ENCODE results near the gene PPP2R2B.
A peak's percentile ranks its signal among the peaks of the same experiment; 100 is the strongest.

The PPP2R2B gene

DNA sequence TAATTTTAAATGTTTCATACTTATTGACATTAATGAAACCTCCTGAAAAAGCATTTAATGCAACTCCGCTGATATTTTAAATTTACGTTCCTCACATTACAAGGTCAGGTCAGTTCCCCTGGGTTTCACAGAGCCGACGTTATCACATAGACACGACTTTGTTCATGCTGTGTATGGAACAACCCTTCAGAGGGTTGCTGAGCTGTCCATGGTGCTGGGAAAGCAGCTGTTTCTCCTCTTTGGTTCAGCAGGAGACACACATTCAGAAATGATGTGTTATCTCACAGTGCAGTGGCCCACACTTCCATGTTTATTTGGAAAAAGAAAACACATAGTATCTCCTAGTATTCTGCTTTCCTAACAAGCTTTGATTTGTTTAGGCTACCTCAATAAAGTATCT, 53.5 kb downstream of the PPP2R2B start:
- Histone ChIP-seq H3K27me3 (replicated peaks) (no peaks in the 10 kb centered on the region), H3K27ac (no peak overlapping the region), H3K36me3 (replicated peaks) (no peaks in the 10 kb centered on the region), H3K4me3 (ENCODE audit: low read depth, low read length) (no peak overlapping the region)
- peak; percentile 20 for DNase-seq
- in situ Hi-C loops (cut with HindIII; ENCODE audit: low pct_ligation_motif_present, low sequenced_read_pairs): no loop called here
- TF ChIP-seq, protein P1, sequence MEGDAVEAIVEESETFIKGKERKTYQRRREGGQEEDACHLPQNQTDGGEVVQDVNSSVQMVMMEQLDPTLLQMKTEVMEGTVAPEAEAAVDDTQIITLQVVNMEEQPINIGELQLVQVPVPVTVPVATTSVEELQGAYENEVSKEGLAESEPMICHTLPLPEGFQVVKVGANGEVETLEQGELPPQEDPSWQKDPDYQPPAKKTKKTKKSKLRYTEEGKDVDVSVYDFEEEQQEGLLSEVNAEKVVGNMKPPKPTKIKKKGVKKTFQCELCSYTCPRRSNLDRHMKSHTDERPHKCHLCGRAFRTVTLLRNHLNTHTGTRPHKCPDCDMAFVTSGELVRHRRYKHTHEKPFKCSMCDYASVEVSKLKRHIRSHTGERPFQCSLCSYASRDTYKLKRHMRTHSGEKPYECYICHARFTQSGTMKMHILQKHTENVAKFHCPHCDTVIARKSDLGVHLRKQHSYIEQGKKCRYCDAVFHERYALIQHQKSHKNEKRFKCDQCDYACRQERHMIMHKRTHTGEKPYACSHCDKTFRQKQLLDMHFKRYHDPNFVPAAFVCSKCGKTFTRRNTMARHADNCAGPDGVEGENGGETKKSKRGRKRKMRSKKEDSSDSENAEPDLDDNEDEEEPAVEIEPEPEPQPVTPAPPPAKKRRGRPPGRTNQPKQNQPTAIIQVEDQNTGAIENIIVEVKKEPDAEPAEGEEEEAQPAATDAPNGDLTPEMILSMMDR (IDR thresholded peaks at IDR 0.05; ENCODE audit: low read depth, low read length, missing control alignments): no peak

DNA sequence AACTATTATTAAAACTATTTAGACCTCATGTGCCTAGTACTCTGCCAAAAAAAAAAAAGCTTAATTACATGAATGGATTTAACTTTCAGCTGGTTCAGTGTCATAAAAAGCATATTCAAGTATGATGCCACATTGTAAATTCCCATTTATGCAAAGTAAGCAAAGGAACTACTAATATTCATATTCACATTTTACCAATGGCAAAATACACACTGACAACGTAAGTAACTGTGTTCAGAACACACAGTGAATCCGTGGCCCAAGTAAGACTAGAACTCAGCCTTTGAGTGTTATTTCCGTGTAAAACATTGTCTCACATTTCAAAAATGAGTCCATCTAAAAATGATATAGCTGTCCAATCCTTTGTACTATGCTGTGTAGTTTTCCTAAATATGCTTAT, 56.8 kb downstream of the PPP2R2B start:
- DNase-seq: no peak
- Histone ChIP-seq H3K36me3 (replicated peaks) (no peaks in the 10 kb centered on the region), H3K27me3 (replicated peaks) (no peaks in the 10 kb centered on the region), H3K4me3 (ENCODE audit: low read depth, low read length) (no peak overlapping the region), H3K27ac (no peak overlapping the region)
- in situ Hi-C loops (cut with HindIII; ENCODE audit: low pct_ligation_motif_present, low sequenced_read_pairs): no loop called here
- TF ChIP-seq, protein P1 (IDR thresholded peaks at IDR 0.05; ENCODE audit: low read depth, low read length, missing control alignments): no peak

DNA sequence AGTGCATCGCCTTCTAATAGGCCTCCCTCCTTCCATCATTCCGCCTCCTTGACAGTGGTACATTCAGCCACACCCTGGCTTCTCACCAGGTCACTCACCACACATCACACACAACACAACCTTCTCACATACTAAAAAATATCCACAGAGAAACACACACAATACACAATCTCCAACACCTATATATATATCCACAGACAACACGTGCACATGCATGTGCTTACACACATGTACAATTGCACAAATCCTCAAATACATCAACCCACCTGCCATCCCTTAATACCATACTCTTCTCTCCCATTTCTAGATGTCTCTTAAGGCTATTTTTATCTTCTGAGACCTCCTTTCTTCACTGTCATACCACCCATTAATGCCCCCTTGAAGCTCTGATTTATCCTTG, 57.6 kb downstream of the PPP2R2B start:
- no peaks in the 10 kb centered on the region for H3K36me3 ChIP-seq (replicated peaks)
- in situ Hi-C loops (cut with HindIII; ENCODE audit: low pct_ligation_motif_present, low sequenced_read_pairs): no loop called here
- H3K4me3 ChIP-seq (ENCODE audit: low read depth, low read length): no peak overlapping the region
- no peaks in the 10 kb centered on the region for H3K27me3 ChIP-seq (replicated peaks)
- no peak for DNase-seq
- no peak overlapping the region for H3K27ac ChIP-seq
- TF ChIP-seq, protein P1 (IDR thresholded peaks at IDR 0.05; ENCODE audit: low read depth, low read length, missing control alignments): no peak

DNA sequence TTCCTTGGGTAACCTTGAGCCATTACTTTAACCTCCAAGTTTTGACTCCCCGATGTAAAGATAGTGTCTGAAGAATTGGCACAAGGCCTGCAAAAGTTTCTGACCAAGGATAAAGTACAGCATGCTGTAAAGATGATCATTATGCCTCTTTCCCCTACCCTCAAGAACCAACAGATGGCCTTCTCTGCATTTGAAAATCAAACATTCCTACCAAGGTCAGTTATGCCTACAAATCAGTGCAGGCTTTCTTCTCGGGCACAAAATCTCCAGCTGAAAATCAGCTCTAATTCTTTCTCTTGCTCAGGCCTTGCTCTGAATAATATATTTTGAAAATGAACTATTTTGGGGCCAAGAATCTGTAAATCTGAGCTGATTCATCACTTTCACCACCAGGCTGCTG, 59.7 kb downstream of the PPP2R2B start:
- TF ChIP-seq, protein P1 (IDR thresholded peaks at IDR 0.05; ENCODE audit: low read depth, low read length, missing control alignments): no peak
- in situ Hi-C loops (cut with HindIII; ENCODE audit: low pct_ligation_motif_present, low sequenced_read_pairs): no loop called here
- no peak for DNase-seq
- no peak overlapping the region for H3K27ac ChIP-seq
- no peaks in the 10 kb centered on the region for H3K27me3 ChIP-seq (replicated peaks)
- no peaks in the 10 kb centered on the region for H3K36me3 ChIP-seq (replicated peaks)
- no peak overlapping the region for H3K4me3 ChIP-seq (ENCODE audit: low read depth, low read length)

DNA sequence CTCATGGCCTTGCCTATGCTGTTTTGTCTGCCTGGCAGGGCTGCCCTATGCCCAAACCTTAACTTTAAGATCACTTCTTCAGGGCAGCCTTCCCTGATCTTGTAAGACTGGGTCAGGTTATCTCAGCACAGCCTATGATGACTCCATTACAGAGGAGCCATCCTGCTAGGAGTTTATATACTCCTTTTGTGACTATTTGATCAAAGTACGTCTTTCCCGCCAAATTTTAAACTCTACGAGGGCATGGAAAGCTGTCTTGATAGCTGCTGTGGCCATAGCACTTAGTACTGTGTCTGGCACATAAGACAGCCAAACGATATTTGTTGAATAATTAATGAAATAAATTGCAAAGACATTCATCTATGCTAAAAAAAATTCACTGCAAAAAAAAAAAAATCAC, 60.6 kb downstream of the PPP2R2B start:
- no peak for DNase-seq
- TF ChIP-seq, protein P1 (IDR thresholded peaks at IDR 0.05; ENCODE audit: low read depth, low read length, missing control alignments): no peak
- no peaks in the 10 kb centered on the region for H3K27me3 ChIP-seq (replicated peaks)
- in situ Hi-C loops (cut with HindIII; ENCODE audit: low pct_ligation_motif_present, low sequenced_read_pairs): no loop called here
- no peaks in the 10 kb centered on the region for H3K36me3 ChIP-seq (replicated peaks)
- no peak overlapping the region for H3K4me3 ChIP-seq (ENCODE audit: low read depth, low read length)
- H3K27ac ChIP-seq: no peak overlapping the region

DNA sequence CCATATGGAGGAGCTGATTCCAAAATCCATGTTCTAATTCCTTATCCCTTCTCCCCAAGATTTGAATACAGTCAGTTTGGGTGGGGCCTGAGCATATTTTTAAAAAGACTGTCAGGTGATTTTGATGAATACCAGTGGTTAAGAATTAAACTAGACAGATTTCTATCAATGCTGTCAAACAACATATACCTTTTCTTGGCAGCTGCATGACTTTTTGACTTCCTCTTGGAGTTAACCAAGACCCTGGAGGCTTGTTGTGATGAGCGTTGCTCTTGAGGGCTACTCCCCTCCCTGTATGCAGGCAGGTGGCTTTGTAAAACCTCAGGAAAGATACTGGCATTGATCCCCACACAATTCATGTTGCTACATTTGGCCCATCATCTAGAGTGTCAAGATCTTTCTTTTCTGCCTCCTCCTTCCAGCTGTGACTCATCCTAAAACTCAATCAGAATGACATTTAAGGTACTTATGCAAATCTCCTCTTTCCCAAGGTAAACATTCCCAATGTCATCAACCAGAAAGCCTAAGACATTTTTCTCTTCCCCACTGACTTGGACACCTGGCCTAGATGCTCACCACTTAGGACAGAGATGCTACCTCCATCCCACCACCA, 61.7 kb downstream of the PPP2R2B start:
- no peak overlapping the region for H3K27ac ChIP-seq
- no peak overlapping the region for H3K4me3 ChIP-seq (ENCODE audit: low read depth, low read length)
- in situ Hi-C loops (cut with HindIII; ENCODE audit: low pct_ligation_motif_present, low sequenced_read_pairs): no loop called here
- no peaks in the 10 kb centered on the region for H3K27me3 ChIP-seq (replicated peaks)
- TF ChIP-seq, protein P1 (IDR thresholded peaks at IDR 0.05; ENCODE audit: low read depth, low read length, missing control alignments): no peak
- no peaks in the 10 kb centered on the region for H3K36me3 ChIP-seq (replicated peaks)
- DNase-seq: no peak
